Aortic smooth muscle cell (primary cell): ENCODE data around the gene GFRA1. TPM values are rescaled to one million over a fixed set of nuclear protein-coding genes. Genes with fewer than 3 reads are reported as not detected.

Source experiments
- total RNA-seq: library from RNA; depleted of rRNA; stranded (reverse); fragments of >200 nt; gene quantifications from 2 replicates; pipeline ENCODE4 v1.2.3, GENCODE V29; 2014

The GFRA1 gene, protein sequence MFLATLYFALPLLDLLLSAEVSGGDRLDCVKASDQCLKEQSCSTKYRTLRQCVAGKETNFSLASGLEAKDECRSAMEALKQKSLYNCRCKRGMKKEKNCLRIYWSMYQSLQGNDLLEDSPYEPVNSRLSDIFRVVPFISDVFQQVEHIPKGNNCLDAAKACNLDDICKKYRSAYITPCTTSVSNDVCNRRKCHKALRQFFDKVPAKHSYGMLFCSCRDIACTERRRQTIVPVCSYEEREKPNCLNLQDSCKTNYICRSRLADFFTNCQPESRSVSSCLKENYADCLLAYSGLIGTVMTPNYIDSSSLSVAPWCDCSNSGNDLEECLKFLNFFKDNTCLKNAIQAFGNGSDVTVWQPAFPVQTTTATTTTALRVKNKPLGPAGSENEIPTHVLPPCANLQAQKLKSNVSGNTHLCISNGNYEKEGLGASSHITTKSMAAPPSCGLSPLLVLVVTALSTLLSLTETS
- under 0.01 and 0.12 TPM in 2 replicates for total RNA-seq

DNA sequence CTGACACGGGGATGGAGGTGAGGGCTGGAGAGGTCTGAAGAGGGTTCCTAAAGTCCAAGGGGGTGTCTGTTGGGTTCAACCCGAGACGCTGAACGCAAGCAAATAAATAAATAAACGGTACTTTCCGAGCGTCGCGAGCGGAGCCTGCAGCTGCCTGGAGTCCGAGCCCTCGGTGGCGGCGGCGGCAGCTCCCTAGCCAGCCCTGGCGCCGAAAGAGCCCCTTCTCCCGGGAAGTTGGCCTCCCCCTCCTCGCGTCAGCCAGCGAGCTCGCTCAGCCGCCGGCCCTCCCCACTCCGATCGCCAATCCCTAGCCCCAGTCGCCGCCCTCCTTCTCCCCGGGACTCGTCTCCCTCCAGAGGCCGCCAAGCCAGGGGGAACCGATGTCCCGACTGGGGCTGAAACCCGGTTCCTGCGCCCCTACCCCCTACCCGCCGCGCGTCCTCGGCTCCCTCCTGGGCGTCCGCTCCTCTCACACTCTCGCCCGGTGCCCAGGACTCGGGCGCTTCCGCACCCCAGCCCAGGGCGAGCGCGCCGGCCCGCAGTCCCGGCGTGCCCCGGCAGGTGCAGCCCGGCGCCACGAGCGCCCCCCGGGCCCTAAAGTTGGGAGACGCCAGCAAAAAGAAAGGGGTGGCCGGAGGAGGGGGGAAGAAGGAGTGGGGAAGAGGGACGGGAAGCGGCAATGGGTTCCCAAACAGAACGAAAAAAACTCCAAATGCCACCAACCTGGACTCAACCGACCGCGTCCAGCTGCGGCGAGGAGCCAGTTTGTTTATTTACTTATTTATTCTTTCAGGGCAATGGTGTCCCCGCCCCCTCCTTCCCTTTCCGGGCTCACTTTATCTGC is at the start of gene GFRA1:
GFRA1 (minus strand) TSS at position 767 of the 844 bp plus-strand sequence. CDS start 1,177 bp downstream, outside the sequence.

Other genes starting within 250 kb of the GFRA1 start
- not detected in 2 replicates for gene CCDC172, start 51.2 kb upstream of the GFRA1 start, total RNA-seq
- not detected in 2 replicates for gene PNLIPRP3, start 154.6 kb upstream of the GFRA1 start, total RNA-seq